A204.1 (cell line): ENCODE measurements around the gene DGLUCY.
"Not testable (repeated sequence)": the region's sequence is repeated elsewhere in the genome, so short reads cannot be mapped to it uniquely, and the experiment has no call there.

Source experiments
- FAIRE-seq: peaks from 2 replicates; lab custom pipeline; 2012; peaks lifted over from hg19 to GRCh38; lab: Jason Lieb, UNC

Gene DGLUCY

DNA sequence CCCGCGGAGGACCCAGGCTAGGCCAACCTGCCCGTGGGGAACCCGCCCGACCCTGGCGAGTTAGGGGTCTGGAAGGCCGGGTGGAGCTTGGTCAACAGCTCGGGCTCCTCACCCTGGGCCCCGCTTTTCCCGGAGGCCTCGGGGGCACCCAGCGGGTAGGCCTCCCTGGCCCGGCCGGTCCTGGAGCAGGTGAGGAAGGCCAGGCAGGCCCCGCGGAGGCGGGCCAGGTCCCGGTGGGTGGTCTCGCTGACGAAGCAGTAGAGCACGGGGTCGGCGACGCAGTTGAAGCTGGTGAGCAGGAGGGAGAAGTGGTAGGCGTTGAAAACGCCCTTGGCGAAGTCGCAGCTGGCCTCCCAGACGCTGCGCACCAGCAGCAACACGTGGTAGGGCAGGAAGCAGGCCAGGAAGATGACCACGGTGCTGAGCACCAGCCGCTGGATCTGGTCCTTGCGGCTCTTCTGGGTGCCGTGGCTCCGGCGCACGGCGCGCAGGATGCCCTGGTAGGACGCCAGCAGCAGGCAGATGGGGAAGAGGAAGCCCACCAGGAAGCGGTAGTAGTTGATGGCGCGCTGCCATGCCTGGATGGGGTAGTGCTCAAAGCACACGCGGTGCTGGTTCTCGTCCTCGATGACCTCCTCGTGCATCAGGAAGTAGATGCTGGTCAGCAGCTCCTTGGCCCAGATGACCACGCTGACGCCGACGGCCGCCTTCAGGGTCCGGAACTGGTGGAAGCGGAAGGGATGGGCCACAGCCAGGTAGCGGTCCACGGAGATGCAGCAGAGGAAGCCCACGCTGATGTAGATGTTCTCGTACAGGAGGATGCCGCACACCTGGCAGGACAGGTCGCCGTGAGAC lies 120.3 kb downstream of the DGLUCY start:
- FAIRE-seq, result no peak

DNA sequence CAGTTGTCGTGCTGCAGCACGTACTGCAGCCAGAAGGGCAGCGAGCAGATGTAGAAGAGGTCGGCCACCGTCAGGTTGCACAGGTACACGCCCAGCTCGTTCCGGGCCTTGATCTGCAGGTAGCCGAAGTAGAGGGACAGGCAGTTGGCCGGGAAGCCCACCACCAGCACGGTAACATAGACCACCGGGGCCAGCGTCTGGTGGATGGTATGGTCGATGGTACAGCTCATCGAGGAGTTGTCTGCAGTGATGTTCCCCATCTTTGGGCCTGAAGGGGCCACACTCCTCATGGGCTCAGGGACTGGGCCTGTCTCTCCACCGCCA lies 120.9 kb downstream of the DGLUCY start:
- no peak for FAIRE-seq

DNA sequence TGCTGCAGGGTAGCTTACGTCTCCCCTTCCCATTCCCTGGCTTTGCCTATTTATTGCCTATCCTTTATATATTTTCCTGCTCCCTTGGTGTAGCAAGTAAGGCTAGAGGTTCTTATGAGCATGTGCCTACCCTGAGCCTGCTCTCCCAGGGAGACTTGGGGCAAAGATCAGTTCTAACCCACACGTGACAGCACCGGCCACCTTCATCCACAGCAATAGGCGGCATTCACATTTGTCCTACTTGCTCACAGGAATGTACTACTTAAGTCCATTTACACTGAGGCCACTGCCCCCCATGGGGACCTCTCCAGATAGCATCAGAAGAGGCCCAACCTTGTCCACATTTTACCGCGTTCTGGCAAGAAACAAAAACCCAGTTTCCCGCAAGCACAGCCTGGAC lies 122.0 kb downstream of the DGLUCY start:
- no peak for FAIRE-seq

- FAIRE-seq, result no peak
Observed at GRCh38 chr14:91237219-91237618, 123.3 kb downstream of the DGLUCY start.

- no peak for FAIRE-seq
Observed at GRCh38 chr14:91238085-91238484, 124.2 kb downstream of the DGLUCY start.

DNA sequence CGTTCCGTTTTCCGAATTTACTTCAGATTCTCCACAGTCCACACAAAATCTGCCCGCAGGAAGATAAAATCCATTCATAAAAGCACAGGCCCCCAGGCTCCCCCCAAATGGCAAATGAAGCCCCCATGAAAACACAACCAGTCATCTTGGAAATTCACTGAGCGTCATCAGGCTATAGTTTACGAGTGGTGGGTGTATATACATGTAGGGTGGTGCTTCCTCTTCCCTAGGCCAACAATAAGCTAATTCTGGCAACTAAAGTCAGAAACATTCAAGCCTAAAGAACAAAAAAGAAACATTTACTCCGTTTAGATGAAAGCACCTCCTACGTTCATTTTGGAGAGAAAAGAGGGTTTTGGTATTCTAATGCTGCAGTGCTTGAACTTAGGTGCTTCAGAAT lies 124.8 kb downstream of the DGLUCY start:
- no peak for FAIRE-seq

DNA sequence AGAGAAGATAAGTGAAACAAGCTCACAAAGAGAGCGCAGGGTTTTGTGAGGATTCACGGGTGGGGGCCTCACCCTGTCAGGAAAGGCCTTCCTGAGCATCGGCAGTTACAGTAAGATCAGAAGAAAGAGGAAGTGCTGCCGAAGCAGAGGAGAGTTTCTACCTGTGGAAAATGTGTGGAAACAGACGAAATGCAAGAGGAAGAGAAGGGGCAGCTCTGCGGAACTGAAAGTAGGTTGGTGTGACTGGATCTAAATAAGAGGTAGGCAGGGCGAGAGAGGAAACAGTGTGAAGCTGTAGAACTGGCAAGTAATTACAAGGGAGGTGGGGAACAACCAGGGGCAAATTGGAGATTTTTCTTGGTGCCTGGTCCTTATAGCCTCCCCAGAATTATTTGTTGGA lies 128.0 kb downstream of the DGLUCY start:
- FAIRE-seq, result no peak

DNA sequence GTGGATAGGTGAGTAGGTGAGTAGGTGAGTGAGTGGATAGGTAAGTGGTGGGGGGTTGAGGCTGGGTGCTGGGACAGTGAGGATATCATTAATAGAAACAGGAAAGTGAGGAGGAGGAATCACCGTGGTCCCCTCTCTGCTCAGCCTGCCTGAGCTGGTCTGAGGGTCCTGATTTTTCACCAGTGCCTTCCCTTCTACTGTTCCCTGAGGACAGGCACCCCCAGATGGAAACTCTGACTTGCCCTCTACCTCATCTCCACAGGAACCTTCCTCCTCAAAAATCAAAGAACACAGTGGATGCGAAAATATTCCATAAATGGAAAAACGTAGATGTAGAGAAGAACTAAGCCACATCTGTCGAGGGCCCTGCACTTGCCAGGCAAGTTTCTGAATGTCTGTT lies 128.8 kb downstream of the DGLUCY start:
- no peak for FAIRE-seq

GRCh38 chr14:91243074-91243471 lies 129.2 kb downstream of the DGLUCY start:
- FAIRE-seq, result no peak

GRCh38 chr14:91244501-91244901 lies 130.6 kb downstream of the DGLUCY start, which contains the start of gene GPR68:
Gene GPR68 (minus strand): TSS chr14:91244704. CDS start chr14:91235050, 9,654 bp downstream.
- no peak for FAIRE-seq

DNA sequence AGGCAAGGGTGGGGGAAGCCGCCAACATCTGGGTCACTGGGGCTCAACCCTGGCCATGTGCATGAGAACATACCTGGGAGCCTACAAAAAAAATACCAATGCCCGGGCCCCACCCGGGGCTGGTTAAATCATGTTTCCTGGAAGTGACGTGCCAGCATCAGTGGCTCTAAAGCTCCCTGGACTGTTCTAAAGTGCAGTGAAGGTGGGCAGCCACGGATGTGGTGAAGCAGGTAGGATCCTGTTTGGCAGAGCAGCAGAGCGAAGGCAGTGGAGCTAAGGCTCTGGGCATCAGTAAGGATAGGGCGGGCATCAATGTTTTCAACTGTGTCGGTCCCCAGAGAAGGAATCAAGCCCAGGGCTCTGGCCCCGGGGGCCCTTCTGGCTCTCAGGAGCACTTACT lies 131.2 kb downstream of the DGLUCY start:
- no peak for FAIRE-seq

- FAIRE-seq, result not testable (repeated sequence)
Observed at GRCh38 chr14:91245616-91246015, 131.7 kb downstream of the DGLUCY start.

DNA sequence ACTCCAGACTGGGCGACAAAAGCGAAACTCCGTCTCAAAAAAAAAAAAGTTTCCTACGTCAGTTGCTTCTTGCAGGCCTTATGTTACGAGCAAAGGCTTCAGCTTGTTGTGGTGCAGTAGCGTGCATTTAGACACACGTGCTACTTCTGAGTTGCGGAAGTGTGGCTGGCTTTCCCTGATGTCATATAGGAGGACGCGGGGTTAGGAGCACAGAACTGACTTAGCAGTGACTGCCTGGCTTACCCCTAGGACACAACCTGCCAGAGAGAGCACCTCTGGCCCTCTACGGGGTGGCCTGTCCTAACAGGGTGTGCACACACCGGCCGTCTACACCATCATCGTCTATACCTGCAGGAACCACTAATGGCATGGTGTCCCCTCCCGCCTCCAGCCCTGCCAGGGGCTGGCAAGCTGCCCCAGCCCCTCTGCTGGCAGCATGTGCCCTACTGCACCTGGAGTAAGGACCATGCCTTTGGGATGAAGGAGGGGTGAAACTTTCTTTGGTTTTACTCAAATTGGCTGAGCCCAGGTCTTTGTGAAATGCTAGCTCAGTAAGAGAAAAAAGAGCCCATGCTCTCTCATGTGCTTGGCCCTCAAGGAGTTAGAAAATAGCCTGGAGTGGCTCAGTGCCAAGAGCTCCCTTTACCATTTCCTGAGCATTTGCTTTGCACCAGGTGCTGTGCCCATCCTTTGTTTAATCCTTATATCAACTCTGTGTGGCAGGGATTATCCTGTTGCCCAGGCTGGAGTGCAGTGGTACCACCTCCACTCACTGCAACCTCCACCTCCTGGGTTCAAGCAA lies 132.4 kb downstream of the DGLUCY start:
- FAIRE-seq, result no peak

DNA sequence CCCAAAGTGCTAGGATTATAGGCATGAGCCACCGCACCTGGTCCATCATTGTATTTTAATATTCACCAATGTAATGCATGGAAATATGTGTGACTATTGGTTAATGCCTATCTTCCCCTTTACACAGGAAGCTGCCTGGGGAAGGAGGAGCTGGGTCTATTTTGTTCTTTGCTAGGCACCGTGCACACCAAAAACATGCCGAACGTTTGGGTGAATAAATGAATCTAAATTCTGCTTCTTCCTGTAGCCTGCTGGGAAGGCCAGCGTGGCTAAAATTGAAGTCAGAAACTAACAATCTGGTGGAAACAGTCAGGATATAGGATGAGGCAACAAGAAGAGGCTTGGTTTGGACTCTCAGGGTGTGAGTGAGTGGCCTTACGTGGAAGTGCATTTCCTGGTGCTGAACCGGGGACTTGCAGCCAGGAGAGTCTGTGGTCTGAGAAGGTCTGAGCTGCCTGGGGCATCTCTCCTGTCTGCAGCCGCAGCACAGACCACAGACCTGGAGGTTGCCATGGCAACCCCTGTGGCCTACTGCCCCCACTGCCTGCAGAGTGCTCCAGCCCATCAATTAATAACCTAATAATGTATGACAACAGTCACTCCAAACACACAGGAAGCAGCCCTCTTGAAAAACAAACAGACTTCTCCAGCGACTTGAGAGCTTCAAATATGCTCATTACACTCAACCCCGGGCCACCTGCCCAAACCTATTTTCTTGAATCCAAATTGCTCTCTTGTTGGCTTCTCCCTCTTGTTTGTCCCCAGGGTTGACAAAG lies 136.2 kb downstream of the DGLUCY start:
- FAIRE-seq, result no peak

- no peak for FAIRE-seq
Observed at GRCh38 chr14:91250912-91251311, 137.0 kb downstream of the DGLUCY start.

DNA sequence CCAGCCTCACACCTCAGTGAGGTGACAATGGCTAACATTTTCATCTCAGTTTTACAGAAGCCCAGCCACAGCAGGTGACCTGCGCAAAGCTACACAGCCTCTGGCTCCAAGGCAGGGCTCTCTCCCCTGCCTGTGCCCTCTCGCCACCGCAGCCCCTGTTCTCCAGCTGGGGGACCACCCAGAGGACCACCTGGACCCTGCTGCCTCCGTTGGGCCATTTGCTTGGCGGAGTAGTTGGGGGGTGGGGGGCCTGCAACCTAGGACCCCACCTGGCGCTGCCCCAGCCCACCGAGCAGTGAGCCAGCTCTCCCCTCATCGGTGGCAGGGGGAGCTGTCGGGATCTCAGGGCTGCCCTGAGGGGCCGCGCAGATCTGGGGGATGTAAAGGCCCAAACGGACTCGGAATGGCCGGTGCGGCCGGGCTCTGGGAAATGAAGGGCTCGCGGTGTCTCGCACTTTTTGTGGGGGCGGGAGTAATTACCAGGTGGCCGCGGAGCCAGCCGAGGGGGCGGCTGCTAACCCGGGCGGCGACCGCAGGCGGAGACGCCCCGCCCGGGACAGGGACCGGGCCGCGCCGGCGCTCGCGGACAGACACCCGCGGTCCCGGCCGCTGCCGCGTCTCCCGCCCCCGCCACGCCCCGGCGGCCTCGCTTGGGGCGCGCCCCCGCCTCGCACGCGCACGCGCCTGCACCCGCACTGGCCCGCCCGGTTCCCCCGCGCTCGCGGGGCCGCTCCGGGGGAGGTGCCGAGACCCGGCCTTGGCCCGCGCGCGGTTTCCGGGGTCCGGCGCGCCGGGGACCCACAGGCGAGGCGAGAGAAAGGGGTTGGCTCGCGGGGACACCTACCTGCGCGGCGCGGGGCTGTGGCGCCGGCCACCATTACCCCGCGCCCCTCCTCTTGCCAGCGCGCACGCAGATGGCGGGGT lies 139.3 kb downstream of the DGLUCY start:
- no peak for FAIRE-seq

GRCh38 chr14:91253795-91254323 lies 140.0 kb downstream of the DGLUCY start:
- no peak for FAIRE-seq

- no peak for FAIRE-seq
Observed at GRCh38 chr14:91254461-91254860, 140.6 kb downstream of the DGLUCY start.

- FAIRE-seq, result no peak
Observed at GRCh38 chr14:91255026-91255695, 141.3 kb downstream of the DGLUCY start.

DNA sequence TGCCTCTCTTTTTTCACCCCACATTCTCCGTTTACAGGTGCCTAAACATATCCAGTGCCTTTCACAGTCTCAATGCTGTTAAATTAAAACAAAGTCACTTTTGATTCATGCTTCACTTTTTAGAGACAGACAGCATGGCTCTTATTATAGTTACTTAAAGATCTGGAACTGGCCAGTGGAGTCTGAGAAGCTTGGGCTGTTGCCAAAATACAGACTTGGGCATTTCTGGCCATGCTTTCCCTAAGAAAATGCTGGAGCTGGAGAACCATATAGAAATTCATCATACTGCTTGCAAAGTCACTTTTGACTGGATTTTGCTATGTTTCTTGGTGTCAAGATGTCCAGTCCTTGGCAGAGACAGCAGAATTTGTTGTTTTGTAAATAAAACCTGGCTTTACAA lies 142.8 kb downstream of the DGLUCY start:
- FAIRE-seq, result no peak
